A549 (cell line): ENCODE data around the gene RTN4R.

Source experiments
- CTCF ChIP-seq: fragments of >200 bp; sonication (Bioruptor Twin); formaldehyde crosslinking; IDR thresholded peaks from 3 replicates; pipeline ENCODE4 v1.5.1; 2016
- POLR2A ChIP-seq: IDR thresholded peaks from 2 replicates; pipeline ENCODE4 v1.6.1; 2012; ENCODE audit warnings: mild to moderate bottlenecking, low read length
- RARB ChIP-seq: fragments of 250-450 bp; sonication (Bioruptor Pico); IDR thresholded peaks from 2 replicates; pipeline ENCODE4 v1.8.0; 2021; ENCODE audit warnings: mild to moderate bottlenecking, moderate library complexity
- RNF2 ChIP-seq: fragments of 200-600 bp; sonication (generic); IDR thresholded peaks from 2 replicates; pipeline ENCODE4 v1.6.1; 2016; ENCODE audit warnings: low read depth, mild to moderate bottlenecking, antibody characterized with exemption, moderate library complexity, borderline replicate concordance
- TFCP2L1 ChIP-seq: fragments of 250-450 bp; sonication (Bioruptor Pico); IDR thresholded peaks from 2 replicates; pipeline ENCODE4 v1.5.0; 2021; ENCODE audit warnings: mild to moderate bottlenecking

- no peak for TF ChIP-seq TFCP2L1 (CRISPR knock-in tag)
- no peak for TF ChIP-seq CTCF
- no peak for TF ChIP-seq RARB (CRISPR knock-in tag)
- no peak for TF ChIP-seq POLR2A
- no peak for TF ChIP-seq RNF2
Observed at GRCh38 chr22:20236052-20236717, 31.9 kb downstream of the RTN4R start.
